Ascending aorta (tissue), 2 donors: ENCODE data around the gene CYB5R3. TPM values are rescaled to one million over a fixed set of nuclear protein-coding genes. Genes with fewer than 3 reads are reported as not detected.

Experiments used
- DNase-seq, 2 donors: peaks; one replicate each; pipeline ENCODE4 v3.0.0-alpha.2; 2019; ENCODE audit warnings: low spot score in 2 of 2
- H3K27ac ChIP-seq, 2 donors: fragments of 200-600 bp; sonication (generic); one replicate each; pipeline ENCODE4 v1.5.1; 2016 to 2017; ENCODE audit warnings: mild to moderate bottlenecking in 1 of 2
- H3K27me3 ChIP-seq: fragments of 200-600 bp; sonication (generic); one replicate; pipeline ENCODE4 v1.5.1; 2017
- H3K36me3 ChIP-seq, 2 donors: fragments of 200-600 bp; sonication (generic); one replicate each; pipeline ENCODE4 v1.5.1; 2016
- H3K4me1 ChIP-seq, 2 donors: fragments of 200-600 bp; sonication (generic); one replicate each; pipeline ENCODE4 v1.5.1; 2016 to 2017; ENCODE audit warnings: mild to moderate bottlenecking in 1 of 2
- H3K4me3 ChIP-seq, 2 donors: fragments of 200-600 bp; sonication (generic); one replicate each; pipeline ENCODE4 v1.5.1; 2016 to 2017; ENCODE audit warnings: mild to moderate bottlenecking in 1 of 2
- H3K9me3 ChIP-seq, 2 donors: fragments of 200-600 bp; sonication (generic); one replicate each; pipeline ENCODE4 v1.5.1; 2016
- CTCF ChIP-seq, 3 experiments: fragments of 200-600 bp in 2 of 3; fragments of 450-650 bp in 1 of 3; sonication (generic) in 2 of 3; IDR thresholded peaks; one replicate each; pipeline ENCODE4 v1.5.1; 2016 to 2019; ENCODE audit warnings: antibody characterized with exemption in 3 of 3, mild to moderate bottlenecking in 1 of 3, moderate library complexity in 1 of 3
- intact Hi-C: fragments of 100-400 bp; cut with DNase I; formaldehyde crosslinking; loops from one replicate; pipeline ENCODE4 v1.15.1; 2023
- total RNA-seq: library from RNA; depleted of rRNA; stranded (reverse); fragments of >200 nt; gene quantifications from one replicate; pipeline ENCODE4 v1.1.0, GENCODE V29; 2016

Gene CYB5R3
- total RNA-seq, 1 donor from 2014 or later: 455 TPM

- Histone ChIP-seq H3K27ac (no peak overlapping the region), H3K9me3 (no peaks in the 10 kb centered on the region), H3K36me3 (peaks cover 35 to 47% of the 10 kb centered on the region in 2 donors), H3K27me3 (no peaks in the 10 kb centered on the region), H3K4me1 (peaks cover 0 to 11% of the 10 kb centered on the region in 2 donors), H3K4me3 (no peak overlapping the region)
- no peak for DNase-seq
- TF ChIP-seq CTCF (IDR thresholded peaks at IDR 0.05): no peak
- intact Hi-C loops: no loop called here
Measured at GRCh38 chr22:42604403-42604802, 44.8 kb downstream of the CYB5R3 start.

- Histone ChIP-seq H3K27ac (no peak overlapping the region), H3K36me3 (peaks cover 45 to 55% of the 10 kb centered on the region in 2 donors), H3K27me3 (no peaks in the 10 kb centered on the region), H3K9me3 (no peaks in the 10 kb centered on the region), H3K4me1 (peaks cover 0 to under 1% of the 10 kb centered on the region in 2 donors), H3K4me3 (no peak overlapping the region)
- DNase-seq: no peak
- intact Hi-C loops: no loop called here
- TF ChIP-seq CTCF (IDR thresholded peaks at IDR 0.05): no peak
Measured at GRCh38 chr22:42603427-42603826, 45.8 kb downstream of the CYB5R3 start.

GRCh38 chr22:42602470-42602869 lies 46.7 kb downstream of the CYB5R3 start:
- no peak for DNase-seq
- no peak for TF ChIP-seq CTCF (IDR thresholded peaks at IDR 0.05)
- Histone ChIP-seq H3K4me1 (no peaks in the 10 kb centered on the region), H3K27me3 (no peaks in the 10 kb centered on the region), H3K9me3 (no peaks in the 10 kb centered on the region), H3K36me3 (peaks cover 53 to 62% of the 10 kb centered on the region in 2 donors), H3K27ac (no peak overlapping the region), H3K4me3 (no peak overlapping the region)
- intact Hi-C loops: no loop called here

GRCh38 chr22:42601879-42602465 lies 47.2 kb downstream of the CYB5R3 start:
- no peak for TF ChIP-seq CTCF (IDR thresholded peaks at IDR 0.05)
- intact Hi-C loops: no loop called here
- H3K27me3 ChIP-seq: no peaks in the 10 kb centered on the region
- no peak for DNase-seq
- H3K36me3 ChIP-seq: peaks cover 58 to 67% of the 10 kb centered on the region in 2 donors
- no peaks in the 10 kb centered on the region for H3K4me1 ChIP-seq
- H3K4me3 ChIP-seq: no peak overlapping the region
- H3K9me3 ChIP-seq: no peaks in the 10 kb centered on the region
- no peak overlapping the region for H3K27ac ChIP-seq

GRCh38 chr22:42596863-42597530 lies 52.2 kb downstream of the CYB5R3 start:
- DNase-seq: no peak
- Histone ChIP-seq H3K4me1 (no peaks in the 10 kb centered on the region), H3K36me3 (peaks cover 93 to 96% of the 10 kb centered on the region in 2 donors), H3K27me3 (no peaks in the 10 kb centered on the region), H3K27ac (no peak overlapping the region), H3K4me3 (no peak overlapping the region), H3K9me3 (no peaks in the 10 kb centered on the region)
- intact Hi-C loops: no loop called here
- TF ChIP-seq CTCF (IDR thresholded peaks at IDR 0.05): no peak
